GM12801 (cell line): ENCODE measurements around the gene FGF11.

Source experiments
- TF ChIP-seq, protein P1 (sequence below): IDR thresholded peaks from one replicate; pipeline ENCODE4 v1.5.1; 2011; ENCODE audit warnings: control low read depth; ENCODE audit not compliant: insufficient read length; ENCODE audit errors: extremely low read depth

FGF11 gene

DNA sequence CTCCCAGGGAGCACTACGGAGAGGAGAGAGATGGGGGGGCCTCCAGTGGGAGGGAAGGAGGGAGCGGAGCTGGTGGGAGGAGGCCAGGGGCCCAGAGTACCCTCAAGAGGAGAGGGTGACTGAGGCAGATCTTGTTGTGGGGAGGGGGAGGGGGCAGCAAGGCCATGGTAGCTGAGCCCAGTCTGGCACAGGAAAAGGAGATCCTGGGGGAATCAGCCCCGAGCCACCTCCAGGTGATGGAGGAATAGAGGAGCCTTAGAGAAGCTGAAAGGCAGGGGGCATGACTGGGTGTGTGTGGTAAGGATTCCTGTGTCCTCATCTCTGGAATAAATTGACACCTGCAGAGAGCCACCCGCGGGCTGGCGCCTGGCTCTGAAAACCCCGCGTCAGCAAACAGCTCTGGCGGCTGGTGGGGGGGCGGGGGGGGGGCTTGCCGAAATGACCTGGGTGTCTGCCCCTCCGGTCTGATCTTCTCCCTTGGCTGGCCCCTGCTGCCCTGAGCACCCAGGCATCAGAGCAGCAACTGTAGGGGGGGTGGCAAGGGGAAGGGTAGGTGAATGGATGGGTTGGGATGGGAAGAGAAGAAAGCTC, 33.0 kb upstream of the FGF11 start:
- TF ChIP-seq, protein P1, sequence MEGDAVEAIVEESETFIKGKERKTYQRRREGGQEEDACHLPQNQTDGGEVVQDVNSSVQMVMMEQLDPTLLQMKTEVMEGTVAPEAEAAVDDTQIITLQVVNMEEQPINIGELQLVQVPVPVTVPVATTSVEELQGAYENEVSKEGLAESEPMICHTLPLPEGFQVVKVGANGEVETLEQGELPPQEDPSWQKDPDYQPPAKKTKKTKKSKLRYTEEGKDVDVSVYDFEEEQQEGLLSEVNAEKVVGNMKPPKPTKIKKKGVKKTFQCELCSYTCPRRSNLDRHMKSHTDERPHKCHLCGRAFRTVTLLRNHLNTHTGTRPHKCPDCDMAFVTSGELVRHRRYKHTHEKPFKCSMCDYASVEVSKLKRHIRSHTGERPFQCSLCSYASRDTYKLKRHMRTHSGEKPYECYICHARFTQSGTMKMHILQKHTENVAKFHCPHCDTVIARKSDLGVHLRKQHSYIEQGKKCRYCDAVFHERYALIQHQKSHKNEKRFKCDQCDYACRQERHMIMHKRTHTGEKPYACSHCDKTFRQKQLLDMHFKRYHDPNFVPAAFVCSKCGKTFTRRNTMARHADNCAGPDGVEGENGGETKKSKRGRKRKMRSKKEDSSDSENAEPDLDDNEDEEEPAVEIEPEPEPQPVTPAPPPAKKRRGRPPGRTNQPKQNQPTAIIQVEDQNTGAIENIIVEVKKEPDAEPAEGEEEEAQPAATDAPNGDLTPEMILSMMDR = no peak

DNA sequence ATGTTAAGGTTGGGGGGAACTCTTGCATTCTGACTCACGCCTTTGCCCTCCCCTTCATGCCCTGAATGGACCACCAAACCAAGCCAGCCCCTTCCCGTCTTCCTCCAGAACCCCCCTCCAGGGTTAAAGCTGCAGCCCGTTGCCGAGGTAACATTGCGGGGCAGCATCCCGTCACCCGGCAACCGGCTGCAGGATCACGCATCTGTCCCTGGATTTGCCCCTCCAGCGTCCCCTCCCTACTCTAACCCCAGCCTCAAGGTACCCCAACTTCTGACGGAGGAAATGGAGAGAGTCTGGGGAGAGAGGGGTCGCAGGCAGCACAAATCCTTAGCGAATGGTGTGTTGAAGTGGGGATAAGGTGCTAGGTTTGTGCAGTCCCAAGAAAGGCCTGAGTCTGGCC, 32.2 kb upstream of the FGF11 start:
- TF ChIP-seq, protein P1 = no peak

DNA sequence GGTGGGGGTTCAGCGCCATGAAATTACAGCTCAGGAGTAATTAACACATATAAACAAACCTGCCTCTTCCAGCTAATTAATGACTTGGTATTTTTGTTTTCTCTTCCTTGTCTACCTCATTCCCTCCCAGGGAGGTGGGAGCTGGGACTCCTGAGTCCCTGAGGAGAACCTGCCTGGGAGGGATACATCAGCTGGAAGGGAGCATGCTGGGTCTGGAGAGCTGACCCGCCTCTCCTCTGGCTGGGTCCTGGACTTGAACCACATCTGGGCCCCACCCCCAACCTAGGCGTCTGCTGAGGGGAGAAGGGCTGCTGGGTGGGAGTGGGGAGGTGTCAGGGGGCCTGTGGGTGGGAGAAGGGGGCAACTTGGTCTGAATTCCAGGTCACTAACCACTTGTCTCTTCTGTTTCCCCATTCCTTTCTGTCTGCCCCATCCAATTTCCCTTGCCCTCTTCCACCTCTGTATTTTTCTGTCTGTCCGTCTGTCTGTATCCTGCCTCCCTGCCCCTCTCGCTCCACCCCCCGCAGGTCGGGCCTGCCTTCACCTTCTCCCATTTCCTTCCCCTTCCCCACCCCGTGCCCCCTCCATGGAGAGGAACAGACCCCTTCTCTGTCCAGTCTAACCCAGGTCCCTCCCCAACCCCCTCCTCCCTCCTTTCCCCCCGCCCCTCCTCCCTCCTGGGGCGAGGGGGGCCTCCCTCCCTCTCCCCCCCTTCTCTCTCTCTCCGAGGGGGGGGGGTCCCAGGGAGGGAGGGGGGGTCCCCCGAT, 31.6 kb upstream of the FGF11 start, which contains the start of gene NLGN2:
Gene NLGN2, plus strand, starts transcription at position 361 of the 767 bp plus-strand sequence. CDS start 411 bp downstream, outside the sequence.
- TF ChIP-seq, protein P1 = no peak

DNA sequence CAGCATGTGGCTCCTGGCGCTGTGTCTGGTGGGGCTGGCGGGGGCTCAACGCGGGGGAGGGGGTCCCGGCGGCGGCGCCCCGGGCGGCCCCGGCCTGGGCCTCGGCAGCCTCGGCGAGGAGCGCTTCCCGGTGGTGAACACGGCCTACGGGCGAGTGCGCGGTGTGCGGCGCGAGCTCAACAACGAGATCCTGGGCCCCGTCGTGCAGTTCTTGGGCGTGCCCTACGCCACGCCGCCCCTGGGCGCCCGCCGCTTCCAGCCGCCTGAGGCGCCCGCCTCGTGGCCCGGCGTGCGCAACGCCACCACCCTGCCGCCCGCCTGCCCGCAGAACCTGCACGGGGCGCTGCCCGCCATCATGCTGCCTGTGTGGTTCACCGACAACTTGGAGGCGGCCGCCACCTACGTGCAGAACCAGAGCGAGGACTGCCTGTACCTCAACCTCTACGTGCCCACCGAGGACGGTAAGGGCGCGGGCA, 31.0 kb upstream of the FGF11 start:
- TF ChIP-seq, protein P1 = no peak

DNA sequence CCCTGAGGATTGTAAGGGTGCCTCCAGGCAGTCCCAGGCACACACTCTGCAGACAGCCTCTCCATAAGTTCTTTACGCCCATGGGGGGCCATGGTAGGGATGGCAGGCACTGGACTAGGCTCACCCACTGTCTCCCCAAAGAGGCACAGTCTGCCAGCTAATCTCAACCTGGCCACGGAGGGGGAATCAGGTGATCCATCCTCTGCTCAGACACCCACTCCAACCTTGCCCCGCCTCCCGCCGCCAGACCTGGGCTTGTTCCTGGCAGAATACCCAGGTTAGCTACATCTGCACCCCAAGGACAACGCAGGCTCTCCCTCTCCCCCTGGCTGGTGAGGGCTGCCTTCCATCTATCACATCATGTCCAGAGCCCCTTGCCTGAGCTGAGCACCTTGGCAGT, 30.4 kb upstream of the FGF11 start:
- TF ChIP-seq, protein P1 = no peak

DNA sequence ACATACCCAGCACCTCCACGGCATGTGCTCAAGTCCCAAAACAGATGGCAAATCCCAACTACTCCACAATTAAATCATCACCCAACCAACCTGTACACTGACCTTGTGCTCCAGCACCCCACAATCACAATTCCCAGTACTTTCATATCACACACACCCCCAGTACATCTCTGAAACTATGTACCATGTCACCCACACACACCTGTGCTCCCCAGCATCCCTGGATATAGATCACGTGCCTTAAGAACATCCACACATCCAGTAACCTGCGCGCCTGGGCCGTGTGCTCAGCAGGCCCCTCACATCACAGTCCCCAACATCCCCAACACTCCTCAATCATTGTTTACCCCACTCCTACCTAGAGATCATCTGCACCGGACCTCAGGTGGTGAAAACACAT, 29.6 kb upstream of the FGF11 start:
- TF ChIP-seq, protein P1 = no peak

DNA sequence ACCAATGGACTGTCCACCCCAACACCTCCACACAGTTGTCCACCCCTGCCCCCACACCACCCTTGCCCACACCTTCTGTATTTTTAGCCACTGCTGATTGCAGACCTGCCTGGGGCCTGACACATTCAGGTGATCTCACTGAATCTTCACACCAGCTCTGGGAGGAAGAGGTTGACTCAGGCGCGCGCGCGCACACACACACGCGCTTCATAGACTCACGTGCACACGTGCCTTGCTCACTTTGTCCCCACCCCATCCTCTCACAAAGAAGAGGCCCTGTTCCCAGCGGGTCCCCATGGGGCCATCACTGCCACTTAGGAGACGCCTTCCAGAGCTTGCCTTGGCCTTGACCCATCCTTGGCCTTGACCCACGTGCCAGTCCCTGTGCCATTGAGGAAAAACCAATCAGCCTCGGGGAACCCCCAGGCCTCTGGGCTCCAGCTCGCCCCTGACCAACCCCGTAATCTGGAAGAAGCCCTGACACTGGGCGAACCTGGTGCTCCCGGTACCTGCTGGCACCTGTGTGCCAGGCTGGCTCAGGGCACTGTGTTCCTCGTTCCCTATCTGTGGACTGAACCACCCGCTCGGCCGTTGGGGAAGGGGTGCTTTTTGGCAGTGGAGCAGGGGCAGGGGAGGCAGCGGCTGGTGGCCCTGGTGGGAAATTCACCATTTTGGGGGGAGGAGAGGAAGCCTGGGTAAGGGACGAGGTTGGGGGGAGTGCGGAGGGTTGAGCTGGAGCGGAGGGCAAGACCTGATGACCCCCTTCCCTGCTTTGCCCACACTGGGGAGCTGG, 28.5 kb upstream of the FGF11 start:
- TF ChIP-seq, protein P1 = no peak
